UCSD-AML1 (cell line): Measurements from ENCODE around the gene GPR55.

ENCODE experiments used
- DNase-seq: peaks from one replicate; lab custom pipeline; 2025; ENCODE audit not compliant: unreplicated experiment; lab: John Stamatoyannopoulos, UW

Gene GPR55

GRCh38 chr2:230885463-230886130 lies 39.4 kb downstream of the GPR55 start:
- DNase-seq = no peak

GRCh38 chr2:230881840-230882239 lies 43.2 kb downstream of the GPR55 start:
- DNase-seq = no peak

- no peak for DNase-seq
Observed at GRCh38 chr2:230879891-230880290, 45.2 kb downstream of the GPR55 start.

- DNase-seq = no peak
Observed at GRCh38 chr2:230879271-230879882, 45.7 kb downstream of the GPR55 start.

- no peak for DNase-seq
Observed at GRCh38 chr2:230878599-230879188, 46.3 kb downstream of the GPR55 start.

GRCh38 chr2:230877759-230878598 lies 47.1 kb downstream of the GPR55 start:
- peak; percentile 35 for DNase-seq

GRCh38 chr2:230877116-230877758 lies 47.8 kb downstream of the GPR55 start:
- no peak for DNase-seq

- DNase-seq = no peak
Observed at GRCh38 chr2:230875347-230876315, 49.4 kb downstream of the GPR55 start.

GRCh38 chr2:230874876-230875275 lies 50.2 kb downstream of the GPR55 start:
- DNase-seq = no peak

GRCh38 chr2:230874456-230874855 lies 50.6 kb downstream of the GPR55 start:
- DNase-seq = no peak

- DNase-seq = no peak
Observed at GRCh38 chr2:230873661-230874401, 51.2 kb downstream of the GPR55 start.

GRCh38 chr2:230872968-230873660 lies 51.9 kb downstream of the GPR55 start:
- DNase-seq = no peak

- no peak for DNase-seq
Observed at GRCh38 chr2:230872151-230872967, 52.7 kb downstream of the GPR55 start.

- no peak for DNase-seq
Observed at GRCh38 chr2:230871361-230872150, 53.5 kb downstream of the GPR55 start.

- no peak for DNase-seq
Observed at GRCh38 chr2:230870544-230871360, 54.3 kb downstream of the GPR55 start.

GRCh38 chr2:230869914-230870543 lies 55.0 kb downstream of the GPR55 start:
- no peak for DNase-seq
